HG02588 (cell line): ENCODE measurements around the gene GPR143.

Experiments
- ATAC-seq: cut with Tn5 transposase; IDR thresholded peaks from one replicate; pipeline ENCODE4 v1.9.1; 2021; ENCODE audit warnings: mild to moderate bottlenecking, moderate library complexity; ENCODE audit not compliant: unreplicated experiment

The GPR143 gene

GRCh38 chrX:9708923-9709553, 56.6 kb downstream of the GPR143 start:
- ATAC-seq = peak; percentile 69

- no peak for ATAC-seq
Measured at GRCh38 chrX:9708086-9708485, 57.6 kb downstream of the GPR143 start.

GRCh38 chrX:9707306-9708033, 58.2 kb downstream of the GPR143 start:
- ATAC-seq = no peak

- ATAC-seq = no peak
Measured at GRCh38 chrX:9706421-9706820, 59.2 kb downstream of the GPR143 start.

- ATAC-seq = no peak
Measured at GRCh38 chrX:9704876-9705465, 60.7 kb downstream of the GPR143 start.

- no peak for ATAC-seq
Measured at GRCh38 chrX:9703406-9703805, 62.2 kb downstream of the GPR143 start.

GRCh38 chrX:9701790-9702189, 63.9 kb downstream of the GPR143 start:
- ATAC-seq = no peak

GRCh38 chrX:9700555-9700954, 65.1 kb downstream of the GPR143 start:
- ATAC-seq = no peak

GRCh38 chrX:9698576-9698975, 67.1 kb downstream of the GPR143 start:
- ATAC-seq = no peak

- no peak for ATAC-seq
Measured at GRCh38 chrX:9693307-9694001, 72.2 kb downstream of the GPR143 start.

- ATAC-seq = no peak
Measured at GRCh38 chrX:9690046-9690445, 75.6 kb downstream of the GPR143 start.

GRCh38 chrX:9688833-9689232, 76.8 kb downstream of the GPR143 start:
- ATAC-seq = no peak

GRCh38 chrX:9687899-9688298, 77.7 kb downstream of the GPR143 start:
- no peak for ATAC-seq

- ATAC-seq = no peak
Measured at GRCh38 chrX:9683350-9683749, 82.3 kb downstream of the GPR143 start.

GRCh38 chrX:9682861-9683260, 82.8 kb downstream of the GPR143 start:
- ATAC-seq = no peak

GRCh38 chrX:9682456-9682855, 83.2 kb downstream of the GPR143 start:
- ATAC-seq = no peak

- no peak for ATAC-seq
Measured at GRCh38 chrX:9681422-9681821, 84.2 kb downstream of the GPR143 start.

- ATAC-seq = no peak
Measured at GRCh38 chrX:9681011-9681410, 84.6 kb downstream of the GPR143 start.

- ATAC-seq = no peak
Measured at GRCh38 chrX:9678215-9678965, 87.3 kb downstream of the GPR143 start.

- ATAC-seq = peak; percentile 98
Measured at GRCh38 chrX:9677098-9677739, 88.4 kb downstream of the GPR143 start.

- ATAC-seq = no peak
Measured at GRCh38 chrX:9676738-9677097, 88.9 kb downstream of the GPR143 start.
